NK-92 (cell line): Measurements from ENCODE around the gene CACNA1E.
"Not testable (repeated sequence)": the region's sequence is repeated elsewhere in the genome, so short reads cannot be mapped to it uniquely, and the experiment has no call there.

Source experiments
- DNase-seq: peaks from one replicate; lab custom pipeline; 2025; ENCODE audit not compliant: unreplicated experiment; lab: John Stamatoyannopoulos, UW

The CACNA1E gene

GRCh38 chr1:181798191-181798926 is 315.0 kb downstream of the CACNA1E start:
- no peak for DNase-seq

GRCh38 chr1:181801617-181802016 is 318.3 kb downstream of the CACNA1E start:
- no peak for DNase-seq

GRCh38 chr1:181802466-181802865 is 319.1 kb downstream of the CACNA1E start:
- no peak for DNase-seq

- no peak for DNase-seq
Observed at GRCh38 chr1:181803421-181803820, 320.1 kb downstream of the CACNA1E start.

DNA sequence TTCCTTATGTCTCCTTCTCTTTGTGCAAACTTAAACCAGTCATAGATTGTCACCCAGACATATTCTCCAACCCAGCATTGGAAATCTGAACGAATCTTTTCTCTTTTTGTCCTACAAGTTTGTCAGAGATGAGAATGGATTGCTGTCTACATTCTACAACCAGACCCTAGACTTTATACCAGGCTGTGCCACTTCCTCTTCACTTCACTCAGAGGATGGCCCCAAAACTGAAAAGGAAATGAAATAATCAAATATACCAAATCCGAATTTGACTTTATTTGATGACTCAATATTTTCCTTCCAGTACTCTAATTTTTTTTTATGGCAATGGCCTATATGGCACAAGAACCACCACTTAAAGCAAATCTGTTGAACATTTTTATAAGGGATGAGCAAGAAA is 321.7 kb downstream of the CACNA1E start:
- DNase-seq: no peak

GRCh38 chr1:181806746-181807145 is 323.4 kb downstream of the CACNA1E start:
- no peak for DNase-seq

DNA sequence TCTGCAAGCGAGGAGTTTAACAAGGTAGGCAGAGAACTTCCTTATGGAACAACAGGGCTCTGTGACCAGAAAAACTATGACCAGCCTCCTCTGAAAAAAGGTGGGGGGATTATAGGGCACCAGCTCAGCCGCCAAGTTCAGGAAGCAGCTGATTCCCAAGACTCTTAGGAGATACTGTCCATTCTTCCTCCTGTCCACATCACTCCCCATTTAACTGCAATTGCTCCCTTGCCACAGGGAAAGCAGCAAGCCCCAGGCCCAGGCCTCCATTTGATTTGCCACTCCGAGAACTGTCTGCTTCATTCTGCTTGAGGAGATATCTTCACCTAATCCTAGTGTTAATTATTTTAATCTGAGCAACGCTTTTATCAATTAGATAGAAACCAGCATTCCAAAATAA is 323.9 kb downstream of the CACNA1E start:
- no peak for DNase-seq

DNA sequence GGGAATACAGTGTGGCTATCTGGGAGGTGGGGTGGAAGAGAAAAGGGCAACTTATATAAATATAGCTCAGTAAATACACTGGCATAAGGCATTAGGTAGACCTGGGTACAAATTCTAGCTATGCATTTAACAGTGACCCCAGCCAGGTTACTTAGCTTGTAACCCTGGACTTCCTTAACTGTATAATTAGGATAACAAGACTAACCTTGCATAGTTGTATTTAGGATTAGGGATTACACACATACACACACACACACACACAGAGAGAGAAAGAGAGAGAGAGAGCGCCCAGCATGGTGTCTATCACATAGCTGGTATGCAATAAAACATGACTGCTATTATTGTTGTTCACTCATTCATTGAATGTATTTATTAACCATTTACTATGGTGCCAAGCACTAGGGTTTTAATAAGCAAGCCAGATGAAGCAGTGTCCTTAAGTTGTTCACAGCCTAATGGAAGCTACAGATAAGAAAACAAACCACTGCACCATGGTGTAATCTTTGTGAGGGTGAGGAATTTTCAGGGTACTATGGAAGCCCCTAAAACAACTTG is 326.8 kb downstream of the CACNA1E start:
- DNase-seq: no peak

GRCh38 chr1:181812208-181812607 is 328.9 kb downstream of the CACNA1E start:
- DNase-seq: no peak

GRCh38 chr1:181813266-181813665 is 329.9 kb downstream of the CACNA1E start:
- no peak for DNase-seq

DNA sequence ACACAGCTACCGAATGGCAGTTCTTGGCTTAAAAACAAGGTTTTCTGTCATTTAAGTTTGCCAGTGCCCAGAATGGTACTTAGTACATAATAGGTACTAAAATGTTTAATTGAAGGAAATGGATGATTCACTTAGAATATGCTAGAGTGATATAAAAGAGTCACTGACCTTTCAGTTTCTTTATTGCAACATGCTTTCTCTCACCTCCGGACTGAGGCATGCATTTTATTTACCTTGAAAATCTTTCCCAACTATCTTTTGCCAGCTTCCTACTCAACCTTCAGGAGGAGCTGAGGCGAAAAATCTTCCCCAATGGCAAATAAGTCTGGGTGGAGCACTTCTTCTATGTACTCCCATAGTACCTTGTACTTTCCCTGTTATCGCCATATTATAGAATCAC is 333.3 kb downstream of the CACNA1E start:
- no peak for DNase-seq

- no peak for DNase-seq
Observed at GRCh38 chr1:181817091-181817490, 333.8 kb downstream of the CACNA1E start.

GRCh38 chr1:181818459-181818858 is 335.1 kb downstream of the CACNA1E start:
- DNase-seq: no peak

- no peak for DNase-seq
Observed at GRCh38 chr1:181818943-181819342, 335.6 kb downstream of the CACNA1E start.

DNA sequence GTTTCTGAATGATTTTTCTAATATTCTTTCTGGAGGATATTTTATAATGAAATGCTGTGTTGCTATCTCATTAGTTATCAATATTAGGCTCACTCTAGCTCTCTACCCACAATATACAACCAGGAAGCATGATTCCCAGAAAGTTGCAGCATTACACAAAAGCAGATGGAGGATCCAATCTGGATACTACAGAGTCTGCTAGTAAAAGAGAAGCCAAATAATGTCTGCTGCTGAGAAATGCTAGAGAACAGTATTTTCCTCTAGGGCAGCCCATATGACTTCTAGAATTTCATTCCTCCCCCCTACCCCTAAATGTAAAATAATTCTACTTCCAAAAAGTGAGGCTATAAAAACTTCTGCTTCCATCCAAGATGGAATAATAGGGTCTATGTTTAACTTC is 338.4 kb downstream of the CACNA1E start:
- no peak for DNase-seq

GRCh38 chr1:181832173-181832880 is 349.0 kb downstream of the CACNA1E start:
- not testable (repeated sequence) for DNase-seq

DNA sequence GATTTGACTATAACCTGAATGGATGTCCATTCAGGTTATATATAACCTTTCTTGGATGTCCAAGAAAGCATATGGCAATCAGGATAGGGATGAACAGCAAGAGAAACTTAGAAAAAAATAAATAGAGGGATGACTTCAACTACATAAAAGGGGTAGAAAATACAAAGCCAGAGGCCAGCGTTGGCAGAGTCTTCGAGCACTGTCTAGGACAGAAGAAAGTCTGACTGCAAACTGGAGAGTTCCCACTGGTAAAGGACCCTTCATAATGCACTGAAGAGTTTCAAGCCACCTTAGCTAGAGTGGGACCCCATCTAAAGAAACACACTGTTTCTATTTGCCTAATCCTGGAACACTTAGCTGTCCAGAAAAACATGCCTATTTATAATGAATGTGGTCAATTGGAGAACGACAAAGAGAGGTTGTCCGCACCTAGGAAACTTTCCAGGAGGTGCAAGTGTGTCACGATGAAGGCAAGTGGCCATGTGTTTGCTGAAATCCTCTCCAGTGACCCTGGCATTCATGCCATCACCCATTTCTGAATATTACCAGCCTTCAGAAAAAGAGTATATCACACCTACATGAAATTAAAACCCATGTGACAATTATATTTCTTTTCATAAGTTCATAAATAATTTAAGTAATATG is 362.8 kb downstream of the CACNA1E start:
- no peak for DNase-seq

DNA sequence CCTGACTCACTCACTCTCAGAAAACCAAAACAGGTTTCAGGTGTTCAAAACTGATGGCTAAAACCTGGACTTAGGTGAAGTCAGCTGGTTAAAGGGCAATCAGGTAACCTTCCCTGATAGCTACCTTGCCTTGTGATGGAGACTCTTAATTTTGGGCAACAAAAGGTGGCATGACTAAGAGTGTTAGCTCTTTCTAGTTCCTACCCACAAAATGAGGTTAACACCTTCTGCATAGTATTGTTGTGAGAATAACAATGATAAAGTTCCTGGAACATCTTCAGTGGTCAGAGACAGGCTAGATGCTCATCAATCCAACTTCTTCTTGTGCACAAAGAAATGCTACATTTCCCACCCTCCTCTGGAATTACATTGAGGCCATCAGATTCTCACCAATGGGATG is 363.4 kb downstream of the CACNA1E start:
- no peak for DNase-seq

- DNase-seq: no peak
Observed at GRCh38 chr1:181849071-181849470, 365.8 kb downstream of the CACNA1E start.

DNA sequence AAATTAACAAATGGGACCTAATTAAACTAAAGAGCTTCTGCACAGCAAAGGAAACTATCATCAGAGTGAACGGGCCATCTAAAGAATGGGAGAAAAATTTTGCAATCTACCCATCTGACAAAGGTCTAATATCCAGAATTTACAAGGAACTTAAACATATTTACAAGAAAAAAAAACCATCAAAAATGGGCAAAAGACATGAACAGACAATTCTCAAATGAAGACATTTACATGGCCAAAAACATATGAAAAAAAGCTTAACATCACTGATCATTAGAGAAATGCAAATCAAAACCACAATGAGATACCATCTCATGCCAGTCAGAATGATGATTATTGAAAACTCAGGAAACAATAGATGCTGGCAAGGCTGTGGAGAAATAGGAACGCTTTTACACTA is 370.9 kb downstream of the CACNA1E start:
- DNase-seq: not testable (repeated sequence)

- DNase-seq: no peak
Observed at GRCh38 chr1:181855380-181855779, 372.1 kb downstream of the CACNA1E start.
